HEK293 (cell line): ENCODE measurements around the gene RPL10.

Experiments
- CTCF ChIA-PET: fragments of 350-600 bp; formaldehyde crosslinking; extraction: SDS; loops from one replicate; lab custom pipeline; 2021; ENCODE audit warnings: antibody characterized with exemption; lab: Yijun Ruan, JAX
- POLR2A ChIA-PET: fragments of 300-600 bp; formaldehyde crosslinking; extraction: SDS; loops from one replicate; lab custom pipeline; 2020; ENCODE audit warnings: antibody characterized with exemption, inconsistent platforms; lab: Yijun Ruan, JAX
- H3K27ac ChIP-seq: fragments of 200-500 bp; sonication (Bioruptor generic); 2 replicates; pipeline ENCODE4 v1.5.1; 2014; ENCODE audit warnings: low read depth, low read length, control low read depth, inconsistent platforms; ENCODE audit errors: extremely low read depth
- H3K36me3 ChIP-seq, 2 experiments: fragments of 200-500 bp in 1 of 2; sonication (Bioruptor generic) in 1 of 2; 1 replicate in 1 of 2; 2 replicates in 1 of 2; pipeline ENCODE4 v1.5.1; 2014 to 2017; ENCODE audit warnings: inconsistent platforms in 2 of 2, low read length in 2 of 2; ENCODE audit not compliant: control insufficient read depth in 2 of 2, insufficient read depth in 1 of 2
- H3K4me1 ChIP-seq: fragments of 200-500 bp; sonication (Bioruptor generic); 2 replicates; pipeline ENCODE4 v1.5.1; 2014; ENCODE audit warnings: mild to moderate bottlenecking, low read length, inconsistent platforms; ENCODE audit not compliant: control insufficient read depth, insufficient read depth
- H3K4me3 ChIP-seq: 2 replicates; pipeline ENCODE4 v1.5.1; 2011; ENCODE audit warnings: low read depth, mild to moderate bottlenecking, control low read depth, low read length, moderate library complexity
- H3K9me3 ChIP-seq: fragments of 200-500 bp; sonication (Bioruptor generic); 2 replicates; pipeline ENCODE4 v1.5.1; 2014; ENCODE audit warnings: low read depth, low read length, inconsistent platforms; ENCODE audit not compliant: control insufficient read depth, insufficient read depth
- ATF2 ChIP-seq: fragments of 450-650 bp; formaldehyde crosslinking; IDR thresholded peaks from 2 replicates; pipeline ENCODE4 v1.5.1; 2016; ENCODE audit warnings: missing biosample characterization, missing genetic modification characterization, low read depth
- GFI1B ChIP-seq: fragments of 450-650 bp; formaldehyde crosslinking; IDR thresholded peaks from 2 replicates; pipeline ENCODE4 v1.5.1; 2016; ENCODE audit warnings: missing biosample characterization, missing genetic modification characterization
- GLIS1 ChIP-seq: fragments of 450-650 bp; formaldehyde crosslinking; IDR thresholded peaks from 2 replicates; pipeline ENCODE4 v1.5.1; 2016; ENCODE audit warnings: missing biosample characterization, missing genetic modification characterization
- HIC1 ChIP-seq: fragments of 450-650 bp; formaldehyde crosslinking; IDR thresholded peaks from 2 replicates; pipeline ENCODE4 v1.5.1; 2016; ENCODE audit warnings: missing biosample characterization, missing genetic modification characterization
- KLF1 ChIP-seq: fragments of 450-650 bp; formaldehyde crosslinking; IDR thresholded peaks from 2 replicates; pipeline ENCODE4 v1.5.1; 2016; ENCODE audit warnings: missing biosample characterization, missing genetic modification characterization
- PBX3 ChIP-seq: sonication (generic); formaldehyde crosslinking; IDR thresholded peaks from 2 replicates; pipeline ENCODE4 v1.8.1; 2022; ENCODE audit warnings: mild to moderate bottlenecking, moderate library complexity, missing genetic modification reagents
- SCRT2 ChIP-seq: fragments of 450-650 bp; formaldehyde crosslinking; IDR thresholded peaks from 2 replicates; pipeline ENCODE4 v1.5.1; 2016; ENCODE audit warnings: missing biosample characterization, missing genetic modification characterization
- ZBTB6 ChIP-seq: fragments of 450-650 bp; formaldehyde crosslinking; IDR thresholded peaks from 2 replicates; pipeline ENCODE4 v1.5.1; 2017; ENCODE audit warnings: missing biosample characterization, missing genetic modification characterization
- ZEB2 ChIP-seq: fragments of 450-650 bp; formaldehyde crosslinking; IDR thresholded peaks from 2 replicates; pipeline ENCODE4 v1.5.1; 2016; ENCODE audit warnings: missing biosample characterization, missing genetic modification characterization
- ZFP3 ChIP-seq: fragments of 450-650 bp; formaldehyde crosslinking; IDR thresholded peaks from 2 replicates; pipeline ENCODE4 v1.5.1; 2016; ENCODE audit warnings: low read depth, missing biosample characterization, missing genetic modification characterization
- ZNF133 ChIP-seq: fragments of 450-650 bp; formaldehyde crosslinking; IDR thresholded peaks from 2 replicates; pipeline ENCODE4 v1.5.1; 2016; ENCODE audit warnings: missing biosample characterization, missing genetic modification characterization
- ZNF302 ChIP-seq: fragments of 450-650 bp; formaldehyde crosslinking; IDR thresholded peaks from 2 replicates; pipeline ENCODE4 v1.5.1; 2016; ENCODE audit warnings: missing biosample characterization, missing genetic modification characterization, low read depth
- ZNF311 ChIP-seq: fragments of 450-650 bp; formaldehyde crosslinking; IDR thresholded peaks from 2 replicates; pipeline ENCODE4 v1.5.1; 2017; ENCODE audit warnings: missing biosample characterization, missing genetic modification characterization, borderline replicate concordance
- ZNF341 ChIP-seq: fragments of 450-650 bp; formaldehyde crosslinking; IDR thresholded peaks from 2 replicates; pipeline ENCODE4; 2016; ENCODE audit warnings: low read depth, missing biosample characterization, missing genetic modification characterization
- ZNF350 ChIP-seq: fragments of 450-650 bp; formaldehyde crosslinking; IDR thresholded peaks from 2 replicates; pipeline ENCODE4 v1.5.0; 2017; ENCODE audit warnings: missing biosample characterization, mild to moderate bottlenecking, missing genetic modification characterization
- ZNF362 ChIP-seq: fragments of 450-650 bp; formaldehyde crosslinking; IDR thresholded peaks from 2 replicates; pipeline ENCODE4 v1.5.1; 2016; ENCODE audit warnings: missing biosample characterization, missing genetic modification characterization
- ZNF530 ChIP-seq: fragments of 450-650 bp; formaldehyde crosslinking; IDR thresholded peaks from 2 replicates; pipeline ENCODE4 v1.5.1; 2016; ENCODE audit warnings: low read depth, missing biosample characterization, missing genetic modification characterization
- ZNF560 ChIP-seq: fragments of 450-650 bp; formaldehyde crosslinking; IDR thresholded peaks from 2 replicates; pipeline ENCODE4 v1.5.1; 2017; ENCODE audit warnings: missing biosample characterization, missing genetic modification characterization, borderline replicate concordance
- ZNF639 ChIP-seq: fragments of 450-650 bp; formaldehyde crosslinking; IDR thresholded peaks from 2 replicates; pipeline ENCODE4 v1.5.1; 2016; ENCODE audit warnings: missing biosample characterization, missing genetic modification characterization
- ZNF654 ChIP-seq: fragments of 450-650 bp; formaldehyde crosslinking; IDR thresholded peaks from 2 replicates; pipeline ENCODE4 v1.5.1; 2016; ENCODE audit warnings: low read depth, missing biosample characterization, missing genetic modification characterization
- ZNF677 ChIP-seq: fragments of 450-650 bp; IDR thresholded peaks from 2 replicates; pipeline ENCODE4 v1.5.0; 2018; ENCODE audit warnings: missing biosample characterization, mild to moderate bottlenecking, missing genetic modification characterization, moderate library complexity
- ZNF837 ChIP-seq: fragments of 450-650 bp; formaldehyde crosslinking; IDR thresholded peaks from 2 replicates; pipeline ENCODE4 v1.5.1; 2016; ENCODE audit warnings: missing biosample characterization, missing genetic modification characterization
- ZNF843 ChIP-seq: fragments of 450-650 bp; formaldehyde crosslinking; IDR thresholded peaks from 2 replicates; pipeline ENCODE4 v1.5.1; 2016; ENCODE audit warnings: missing biosample characterization, missing genetic modification characterization

Gene RPL10

GRCh38 chrX:154363706-154364439, 34.3 kb upstream of the RPL10 start:
- Histone ChIP-seq H3K4me1 (0 out of 2 replicates have a peak, but pooled peaks cover 4% of the 10 kb centered on the region), H3K9me3 (no peaks in the 10 kb centered on the region), H3K27ac (no peak overlapping the region), H3K4me3 (no peak overlapping the region), H3K36me3 (peaks cover 15 to 96% of the 10 kb centered on the region in 2 experiments; a peak in 2 of 3 replicates)
- CTCF ChIA-PET: interaction anchor here (1.0 kb wide), 1 partner anchor 10 kb away, joined by 3 read pairs; no protein-coding TSS in a partner anchor
- TF ChIP-seq GFI1B (tag by site-specific recombination) (no peak), PBX3 (0 out of 2 replicates have a peak, but pooled peaks have one; percentile 6), ZNF843 (tag by site-specific recombination) (no peak), ZNF350 (tag by site-specific recombination) (no peak), ZNF311 (tag by site-specific recombination) (no peak), ZNF837 (tag by site-specific recombination) (no peak), KLF1 (tag by site-specific recombination) (no peak), ZBTB6 (tag by site-specific recombination) (no peak), HIC1 (peak; percentile 48; the same call in 1 of the 2 replicates), ZFP3 (no peak), SCRT2 (tag by site-specific recombination) (no peak), ZNF560 (tag by site-specific recombination) (no peak), ZNF302 (no peak), ZNF639 (tag by site-specific recombination) (no peak), ZNF654 (tag by site-specific recombination) (no peak)
- TF ChIP-seq, all 188 proteins: peak for 2
- POLR2A ChIA-PET: interaction anchor here (1.9 kb wide), 1 partner anchor 10 kb away, joined by 6 read pairs; no protein-coding TSS in a partner anchor

GRCh38 chrX:154365052-154365600, 33.1 kb upstream of the RPL10 start:
- no peaks in the 10 kb centered on the region for H3K9me3 ChIP-seq
- ChIA-PET POLR2A (interaction anchor here (1.1 to 1.9 kb wide), 5 partner anchors 8 to 17 kb away, joined by 3 to 7 read pairs (median 4); partner anchors contain the start of genes EMD and FLNA), CTCF (interaction anchor here (0.6 kb wide), 3 partner anchors 17 to 431 kb away, joined by 3 read pairs; partner anchors contain the start of gene RPL10)
- no peak overlapping the region for H3K27ac ChIP-seq
- no peak overlapping the region for H3K4me3 ChIP-seq
- 0 out of 2 replicates have a peak, but pooled peaks cover 4% of the 10 kb centered on the region for H3K4me1 ChIP-seq
- peaks cover 15 to 91% of the 10 kb centered on the region in 2 experiments; a peak in 2 of 3 replicates for H3K36me3 ChIP-seq
- no peak for TF ChIP-seq ZNF350 (tag by site-specific recombination)
- TF ChIP-seq GLIS1 (tag by site-specific recombination): no peak
- TF ChIP-seq ZNF133 (tag by site-specific recombination): no peak
- no peak for TF ChIP-seq ZNF530 (tag by site-specific recombination)
- no peak for TF ChIP-seq ZNF362 (tag by site-specific recombination)
- TF ChIP-seq ATF2 (tag by site-specific recombination): no peak
- TF ChIP-seq ZNF677 (tag by site-specific recombination): no peak
- TF ChIP-seq ZEB2: no peak
- no peak for TF ChIP-seq ZNF341 (tag by site-specific recombination)
